Fibroblast of peridontal ligament (primary cell): ENCODE results near the gene OR11G2.
"Not testable (repeated sequence)": the region's sequence is repeated elsewhere in the genome, so short reads cannot be mapped to it uniquely, and the experiment has no call there.

ENCODE experiments used
- DNase-seq: peaks from one replicate; pipeline ENCODE4 v3.0.0-alpha.2; 2010; ENCODE audit errors: extremely low read depth

The OR11G2 gene

GRCh38 chr14:20190596-20190995 lies at the start of gene OR11G2:
OR11G2 (plus strand) TSS chr14:20190896; CDS start chr14:20197438, 6,542 bp downstream.
- DNase-seq = no peak

- no peak for DNase-seq
Measured at GRCh38 chr14:20143911-20144310, 46.8 kb upstream of the OR11G2 start.

GRCh38 chr14:20144820-20145219 lies 45.9 kb upstream of the OR11G2 start:
- DNase-seq = no peak

GRCh38 chr14:20164462-20164861 lies 26.2 kb upstream of the OR11G2 start:
- no peak for DNase-seq

- DNase-seq = no peak
Measured at GRCh38 chr14:20167091-20167490, 23.6 kb upstream of the OR11G2 start.

- peak; percentile 41 for DNase-seq
Measured at GRCh38 chr14:20169852-20170251, 20.8 kb upstream of the OR11G2 start.

GRCh38 chr14:20174205-20174604 lies 16.5 kb upstream of the OR11G2 start:
- not testable (repeated sequence) for DNase-seq

GRCh38 chr14:20176330-20176729 lies 14.4 kb upstream of the OR11G2 start:
- DNase-seq = no peak

- DNase-seq = no peak
Measured at GRCh38 chr14:20177433-20177974, 13.2 kb upstream of the OR11G2 start.

- no peak for DNase-seq
Measured at GRCh38 chr14:20179218-20179617, 11.5 kb upstream of the OR11G2 start.

GRCh38 chr14:20179880-20180279 lies 10.8 kb upstream of the OR11G2 start:
- no peak for DNase-seq

GRCh38 chr14:20180486-20180885 lies 10.2 kb upstream of the OR11G2 start:
- no peak for DNase-seq

- no peak for DNase-seq
Measured at GRCh38 chr14:20184181-20184580, 6.5 kb upstream of the OR11G2 start.

GRCh38 chr14:20191396-20191795 lies 700 bp downstream of the OR11G2 start:
- no peak for DNase-seq

- no peak for DNase-seq
Measured at GRCh38 chr14:20194101-20194500, 3.4 kb downstream of the OR11G2 start.

- DNase-seq = not testable (repeated sequence)
Measured at GRCh38 chr14:20195170-20195569, 4.5 kb downstream of the OR11G2 start.

GRCh38 chr14:20195911-20196310 lies 5.2 kb downstream of the OR11G2 start:
- DNase-seq = no peak

- DNase-seq = no peak
Measured at GRCh38 chr14:20197459-20197858, 6.8 kb downstream of the OR11G2 start.

GRCh38 chr14:20198991-20199390 lies 8.3 kb downstream of the OR11G2 start:
- DNase-seq = no peak

GRCh38 chr14:20204721-20205120 lies 14.0 kb downstream of the OR11G2 start:
- no peak for DNase-seq

GRCh38 chr14:20209595-20209994 lies 18.9 kb downstream of the OR11G2 start:
- DNase-seq = no peak

- DNase-seq = not testable (repeated sequence)
Measured at GRCh38 chr14:20212406-20212805, 21.7 kb downstream of the OR11G2 start.

- no peak for DNase-seq
Measured at GRCh38 chr14:20215196-20215595, 24.5 kb downstream of the OR11G2 start.

- DNase-seq = peak; percentile 1
Measured at GRCh38 chr14:20219033-20219432, 28.3 kb downstream of the OR11G2 start.
